Measurements from ENCODE around the gene APCDD1.

- no peak for TF ChIP-seq POLR2A (IDR thresholded peaks at IDR 0.05; ENCODE audit: low read length)
- TF ChIP-seq GATA1 (IDR thresholded peaks at IDR 0.05; ENCODE audit: low read depth, low read length), result no peak
Measured at GRCh38 chr18:10536280-10536679, 81.8 kb downstream of the APCDD1 start.

All from erythroblast (primary cell).